Measurements from ENCODE around the gene LZTS2.

The LZTS2 gene

GRCh38 chr10:101056365-101057151 is 57.0 kb downstream of the LZTS2 start:
- no peak for DNase-seq
